HEK293 (cell line): Measurements from ENCODE around the gene PARVA.

ENCODE experiments used
- AEBP2 ChIP-seq: fragments of 450-650 bp; formaldehyde crosslinking; IDR thresholded peaks from 2 replicates; pipeline ENCODE4 v1.5.1; 2016; ENCODE audit warnings: missing biosample characterization, missing genetic modification characterization, borderline replicate concordance
- BCL6B ChIP-seq: fragments of 450-650 bp; formaldehyde crosslinking; IDR thresholded peaks from 2 replicates; pipeline ENCODE4 v1.5.1; 2017; ENCODE audit warnings: missing biosample characterization, missing genetic modification characterization
- CTCF ChIP-seq: fragments of 450-650 bp; formaldehyde crosslinking; IDR thresholded peaks from 2 replicates; pipeline ENCODE4 v1.5.1; 2016; ENCODE audit warnings: missing biosample characterization, missing genetic modification characterization
- KLF10 ChIP-seq: fragments of 450-650 bp; IDR thresholded peaks from 2 replicates; pipeline ENCODE4 v1.5.1; 2018; ENCODE audit warnings: missing biosample characterization, mild to moderate bottlenecking, missing genetic modification characterization
- PRDM10 ChIP-seq: fragments of 450-650 bp; formaldehyde crosslinking; IDR thresholded peaks from 2 replicates; pipeline ENCODE4 v1.5.1; 2016; ENCODE audit warnings: missing biosample characterization, missing genetic modification characterization
- SP2 ChIP-seq: fragments of 450-650 bp; formaldehyde crosslinking; IDR thresholded peaks from 2 replicates; pipeline ENCODE4 v1.5.1; 2016; ENCODE audit warnings: missing biosample characterization, missing genetic modification characterization
- ZBTB1 ChIP-seq: fragments of 450-650 bp; formaldehyde crosslinking; IDR thresholded peaks from 2 replicates; pipeline ENCODE4 v1.5.1; 2016; ENCODE audit warnings: missing biosample characterization, missing genetic modification characterization
- ZBTB7A ChIP-seq: fragments of 450-650 bp; formaldehyde crosslinking; IDR thresholded peaks from 2 replicates; pipeline ENCODE4 v1.5.1; 2016; ENCODE audit warnings: low read depth, missing biosample characterization, missing genetic modification characterization
- ZNF121 ChIP-seq: fragments of 450-650 bp; formaldehyde crosslinking; IDR thresholded peaks from 2 replicates; pipeline ENCODE4 v1.5.1; 2016; ENCODE audit warnings: missing biosample characterization, missing genetic modification characterization
- ZNF140 ChIP-seq: fragments of 450-650 bp; formaldehyde crosslinking; IDR thresholded peaks from 2 replicates; pipeline ENCODE4 v1.5.1; 2016; ENCODE audit warnings: missing biosample characterization, missing genetic modification characterization
- ZNF350 ChIP-seq: fragments of 450-650 bp; formaldehyde crosslinking; IDR thresholded peaks from 2 replicates; pipeline ENCODE4 v1.5.0; 2017; ENCODE audit warnings: missing biosample characterization, mild to moderate bottlenecking, missing genetic modification characterization
- ZNF639 ChIP-seq: fragments of 450-650 bp; formaldehyde crosslinking; IDR thresholded peaks from 2 replicates; pipeline ENCODE4 v1.5.1; 2016; ENCODE audit warnings: missing biosample characterization, missing genetic modification characterization

- TF ChIP-seq CTCF (tag by site-specific recombination) (no peak), ZNF140 (tag by site-specific recombination) (no peak), ZBTB7A (no peak), KLF10 (no peak), AEBP2 (tag by site-specific recombination) (no peak), BCL6B (tag by site-specific recombination) (no peak), SP2 (tag by site-specific recombination) (no peak), ZNF639 (tag by site-specific recombination) (no peak), ZBTB1 (tag by site-specific recombination) (no peak), ZNF121 (tag by site-specific recombination) (no peak), PRDM10 (tag by site-specific recombination) (no peak), ZNF350 (tag by site-specific recombination) (no peak)
These were observed 48.8 kb downstream of the PARVA start for GRCh38 chr11:12426176-12426575.
